Measurements from ENCODE around the gene TFF2.

The TFF2 gene

DNA sequence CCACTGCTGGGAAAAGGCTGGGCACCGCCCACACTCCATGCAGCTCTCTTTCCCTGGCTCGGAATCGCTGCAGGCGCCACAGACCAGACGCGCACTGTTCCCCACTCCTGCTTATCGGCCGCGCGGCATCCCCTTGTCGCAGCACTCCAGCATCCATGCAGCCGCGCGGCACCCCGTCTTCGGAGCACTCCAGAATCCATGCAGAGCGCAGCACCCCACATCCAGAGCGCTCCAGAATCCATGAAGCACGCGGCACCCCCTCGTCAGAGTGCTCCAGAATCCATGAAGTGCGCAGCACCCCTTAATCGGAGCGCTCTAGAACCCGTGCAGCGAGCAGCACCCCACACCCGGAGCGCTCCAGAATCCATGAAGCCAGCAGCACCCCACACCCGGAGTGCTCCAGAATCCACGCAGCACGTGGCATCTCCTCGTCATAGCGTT is 45.1 kb downstream of the TFF2 start:
- no peak for DNase-seq (ENCODE audit: low read depth, low spot score)

GRCh38 chr21:42304556-42305454 is 46.0 kb downstream of the TFF2 start:
- DNase-seq (ENCODE audit: low read depth, low spot score), result no peak

DNA sequence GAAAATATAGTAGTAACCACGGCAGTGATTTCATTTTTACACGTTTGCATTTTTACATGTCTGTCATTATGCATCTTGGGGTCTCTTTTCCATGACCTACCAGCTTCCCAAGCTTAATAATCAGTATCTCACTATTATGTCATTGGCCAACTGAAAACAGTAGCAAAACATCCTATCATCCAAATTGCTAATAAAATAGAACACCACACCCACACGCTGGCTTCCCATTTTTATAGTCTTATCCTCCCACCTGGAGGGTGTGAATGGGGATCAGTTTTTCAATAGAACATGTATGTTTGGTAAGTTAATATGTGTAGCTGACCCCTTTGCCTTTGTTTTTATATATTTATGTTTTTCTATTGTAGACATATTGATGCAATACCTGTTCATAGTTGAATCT is 47.4 kb downstream of the TFF2 start:
- no peak for DNase-seq (ENCODE audit: low read depth, low spot score)

GRCh38 chr21:42302794-42303193 is 48.0 kb downstream of the TFF2 start:
- DNase-seq (ENCODE audit: low read depth, low spot score), result no peak

- DNase-seq (ENCODE audit: low read depth, low spot score), result no peak
These were observed 48.6 kb downstream of the TFF2 start for GRCh38 chr21:42302076-42302650.

GRCh38 chr21:42301371-42302075 is 49.3 kb downstream of the TFF2 start:
- no peak for DNase-seq (ENCODE audit: low read depth, low spot score)

DNA sequence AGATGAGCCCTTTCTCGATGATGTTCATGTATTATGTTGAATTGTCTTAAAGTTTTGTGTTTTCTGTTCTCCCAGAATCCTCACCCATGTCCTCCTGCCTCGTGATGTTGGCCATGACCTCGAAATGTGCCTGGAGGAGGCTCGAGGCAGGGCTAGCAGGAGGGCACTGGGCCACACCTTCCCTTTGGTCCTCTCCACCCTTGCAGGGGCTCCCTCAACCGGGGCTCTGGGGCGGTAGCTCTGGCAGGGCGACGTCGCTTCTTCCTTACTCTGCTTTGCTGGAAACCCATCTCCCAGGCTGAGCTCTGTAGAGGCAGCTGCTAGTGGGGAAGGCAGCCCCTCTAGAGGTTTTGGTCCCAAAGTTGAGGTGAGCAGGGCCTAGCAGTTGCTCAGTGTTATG is 49.8 kb downstream of the TFF2 start:
- DNase-seq (ENCODE audit: low read depth, low spot score), result no peak

GRCh38 chr21:42300045-42300583 is 50.7 kb downstream of the TFF2 start:
- no peak for DNase-seq (ENCODE audit: low read depth, low spot score)

GRCh38 chr21:42299324-42300044 is 51.3 kb downstream of the TFF2 start:
- no peak for DNase-seq (ENCODE audit: low read depth, low spot score)

DNA sequence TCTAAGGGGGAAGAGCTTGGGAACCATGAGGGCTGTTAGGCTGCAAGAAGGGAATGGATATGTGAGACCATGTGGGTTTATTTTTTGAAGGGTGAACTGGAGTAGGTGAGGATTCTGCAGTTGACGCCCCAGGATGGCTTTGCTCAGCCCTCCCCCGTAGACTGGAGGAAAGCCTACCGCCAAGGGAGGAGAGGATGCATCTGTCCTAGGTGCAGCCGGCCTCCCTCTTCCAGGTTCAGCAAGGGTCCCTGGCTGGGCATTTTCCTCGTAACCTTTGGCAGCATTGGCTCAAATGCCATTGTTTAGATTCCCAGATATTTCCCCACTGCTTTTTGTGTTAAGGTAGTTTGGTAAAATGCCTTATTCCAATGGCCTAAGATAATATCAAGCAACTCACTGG is 52.1 kb downstream of the TFF2 start:
- no peak for DNase-seq (ENCODE audit: low read depth, low spot score)

DNA sequence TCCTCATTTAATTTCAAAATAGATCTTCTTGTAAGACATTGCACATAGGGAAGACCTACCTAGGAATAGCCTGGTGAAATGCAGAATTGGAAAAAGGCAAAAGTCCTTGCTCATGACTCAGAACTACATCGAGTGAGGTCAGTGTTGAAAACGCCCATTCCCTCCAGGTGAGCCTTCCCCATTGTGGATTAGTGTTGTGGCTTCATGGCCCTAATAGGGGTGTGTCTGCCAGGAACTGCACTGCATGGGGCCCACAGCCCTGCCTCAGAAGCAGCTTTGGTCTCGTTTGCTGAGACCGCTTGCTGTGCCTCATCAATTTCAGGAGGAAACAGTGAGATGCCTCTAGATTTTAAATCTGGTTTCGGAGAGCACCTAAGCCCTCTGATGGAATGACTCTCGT is 52.6 kb downstream of the TFF2 start:
- no peak for DNase-seq (ENCODE audit: low read depth, low spot score)

- DNase-seq (ENCODE audit: low read depth, low spot score), result no peak
These were observed 53.4 kb downstream of the TFF2 start for GRCh38 chr21:42297377-42297776.

DNA sequence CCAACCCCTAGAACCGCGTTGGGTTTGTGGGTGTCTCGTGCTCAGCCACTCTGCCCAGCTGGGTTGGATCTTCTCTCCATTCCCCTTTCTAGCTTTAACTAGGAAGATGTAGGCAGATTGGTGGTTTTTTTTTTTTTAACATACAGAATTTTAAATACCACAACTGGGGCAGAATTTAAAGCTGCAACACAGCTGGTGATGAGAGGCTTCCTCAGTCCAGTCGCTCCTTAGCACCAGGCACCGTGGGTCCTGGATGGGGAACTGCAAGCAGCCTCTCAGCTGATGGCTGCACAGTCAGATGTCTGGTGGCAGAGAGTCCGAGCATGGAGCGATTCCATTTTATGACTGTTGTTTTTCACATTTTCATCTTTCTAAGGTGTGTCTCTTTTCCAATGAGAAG is 54.3 kb downstream of the TFF2 start:
- DNase-seq (ENCODE audit: low read depth, low spot score), result no peak

All from brain pericyte (primary cell).